NK-92 (cell line): ENCODE data around the gene FAM120B.

Experiments used
- DNase-seq: peaks from one replicate; lab custom pipeline; 2025; ENCODE audit not compliant: unreplicated experiment; lab: John Stamatoyannopoulos, UW

Gene FAM120B

DNA sequence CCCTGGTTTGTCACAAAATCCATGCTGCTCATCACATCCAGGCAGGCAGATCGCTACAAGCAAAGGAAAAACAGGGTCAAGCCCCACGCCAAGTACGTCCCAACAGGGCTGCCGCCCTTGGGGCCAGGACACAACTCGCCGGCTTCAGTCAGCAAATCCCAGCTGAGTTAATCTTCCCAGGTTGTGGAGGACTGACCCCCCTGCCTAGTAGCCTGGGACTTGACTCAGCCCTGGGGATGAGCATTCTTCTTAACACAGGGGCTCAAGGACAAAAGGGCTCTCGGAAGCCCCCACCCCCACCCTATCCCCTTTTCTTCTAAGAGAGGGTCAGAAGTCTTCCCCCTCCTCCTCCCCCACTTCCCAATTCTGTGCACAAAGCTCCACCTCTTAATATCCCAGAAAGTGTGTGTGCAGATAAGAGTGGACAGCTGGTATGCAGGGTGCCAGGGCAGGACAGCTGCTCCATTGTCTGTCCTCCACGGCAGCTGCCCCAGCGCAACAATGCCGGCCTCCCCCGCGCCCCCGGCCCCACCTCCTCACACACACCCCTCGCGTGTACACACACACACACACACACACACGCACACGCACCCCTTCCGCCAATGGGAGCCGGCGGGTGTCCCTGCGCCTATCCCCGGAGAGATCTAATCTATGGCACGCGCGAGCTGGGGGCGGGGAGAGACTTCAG, 20.2 kb upstream of the FAM120B start:
- no peak for DNase-seq

DNA sequence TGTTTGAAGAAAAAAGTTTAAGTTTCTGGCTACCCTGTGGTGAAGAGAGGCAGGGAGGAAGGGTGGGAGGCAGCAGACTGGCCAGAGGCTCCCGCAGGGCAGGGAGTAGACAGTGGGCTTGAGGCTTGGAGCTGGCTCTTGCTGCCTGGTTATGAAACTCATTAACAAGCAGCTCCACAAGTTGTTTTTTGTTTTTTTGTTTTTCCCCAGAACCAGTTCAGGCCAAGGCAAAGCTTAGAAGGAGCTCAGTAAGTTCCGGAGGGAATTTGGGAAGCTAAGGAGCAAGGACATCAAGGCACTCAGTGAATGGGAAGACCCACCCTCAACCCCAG, 19.7 kb upstream of the FAM120B start:
- no peak for DNase-seq

DNA sequence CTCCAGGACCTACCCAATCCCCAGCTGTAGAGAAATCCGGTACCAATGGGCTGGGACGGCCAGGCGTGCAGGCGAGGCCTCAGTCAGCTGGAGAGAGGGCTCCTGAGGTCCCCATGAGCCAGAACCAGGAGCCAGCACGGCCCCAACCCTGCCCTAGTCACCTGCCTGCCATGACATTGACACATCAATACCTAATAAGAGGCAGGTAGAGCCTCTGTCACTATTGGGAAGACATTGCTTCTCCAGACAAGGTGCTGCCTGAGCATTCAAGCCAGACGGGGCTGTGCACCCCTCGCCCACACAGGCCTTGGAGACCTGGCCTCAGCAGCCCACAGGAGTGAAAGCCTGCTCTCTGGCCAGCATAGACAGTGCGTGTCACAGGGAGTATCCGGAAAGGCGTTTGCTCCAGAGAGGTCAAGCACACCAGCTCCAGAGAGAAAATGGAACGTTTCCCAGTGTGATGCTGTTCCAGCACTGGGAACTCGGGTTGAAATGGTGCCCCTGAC, 19.1 kb upstream of the FAM120B start:
- DNase-seq, result no peak

DNA sequence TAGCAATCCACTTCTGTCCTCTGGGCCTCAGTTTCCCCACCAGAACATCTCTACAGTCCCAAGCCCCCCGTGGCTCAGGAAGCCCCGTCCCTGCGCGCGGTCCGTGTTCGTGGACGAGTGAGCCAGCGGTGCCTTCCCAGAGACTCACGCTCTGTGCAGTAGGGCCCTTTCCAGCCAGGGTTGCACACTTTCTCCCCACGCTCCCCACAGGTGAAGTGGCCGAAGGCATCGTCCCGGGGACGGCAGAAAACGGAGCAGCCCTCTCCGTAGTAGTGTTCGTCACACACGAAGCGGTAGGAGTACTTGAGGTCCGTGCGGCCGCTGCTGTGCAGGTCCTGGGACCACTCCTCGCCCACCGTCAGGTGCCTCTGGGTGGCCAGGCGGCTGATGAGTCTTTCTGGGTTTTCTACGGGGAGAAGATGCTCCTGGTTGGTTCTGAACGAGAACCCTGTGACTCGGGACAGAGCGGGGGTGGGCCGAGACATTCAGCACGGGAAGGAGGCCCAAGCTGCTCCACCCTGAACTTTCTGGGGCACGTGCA, 18.4 kb upstream of the FAM120B start:
- DNase-seq, result no peak

DNA sequence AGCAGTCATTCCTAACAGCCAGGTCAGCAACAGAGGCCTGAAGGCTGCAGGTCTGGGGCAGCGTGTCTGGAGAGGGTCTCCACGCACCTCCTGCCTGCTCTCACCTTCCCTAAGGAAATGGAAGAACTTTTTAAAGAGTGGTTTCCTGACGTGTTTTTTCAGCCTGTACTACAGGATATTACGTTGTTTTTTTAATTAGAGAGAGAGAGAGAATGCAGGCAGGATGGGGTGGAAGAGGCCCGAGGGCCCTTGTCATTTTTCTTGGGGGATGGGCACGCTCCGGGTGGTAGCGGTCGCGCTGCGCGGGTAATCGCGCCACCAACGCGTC, 17.7 kb upstream of the FAM120B start:
- DNase-seq, result no peak

DNA sequence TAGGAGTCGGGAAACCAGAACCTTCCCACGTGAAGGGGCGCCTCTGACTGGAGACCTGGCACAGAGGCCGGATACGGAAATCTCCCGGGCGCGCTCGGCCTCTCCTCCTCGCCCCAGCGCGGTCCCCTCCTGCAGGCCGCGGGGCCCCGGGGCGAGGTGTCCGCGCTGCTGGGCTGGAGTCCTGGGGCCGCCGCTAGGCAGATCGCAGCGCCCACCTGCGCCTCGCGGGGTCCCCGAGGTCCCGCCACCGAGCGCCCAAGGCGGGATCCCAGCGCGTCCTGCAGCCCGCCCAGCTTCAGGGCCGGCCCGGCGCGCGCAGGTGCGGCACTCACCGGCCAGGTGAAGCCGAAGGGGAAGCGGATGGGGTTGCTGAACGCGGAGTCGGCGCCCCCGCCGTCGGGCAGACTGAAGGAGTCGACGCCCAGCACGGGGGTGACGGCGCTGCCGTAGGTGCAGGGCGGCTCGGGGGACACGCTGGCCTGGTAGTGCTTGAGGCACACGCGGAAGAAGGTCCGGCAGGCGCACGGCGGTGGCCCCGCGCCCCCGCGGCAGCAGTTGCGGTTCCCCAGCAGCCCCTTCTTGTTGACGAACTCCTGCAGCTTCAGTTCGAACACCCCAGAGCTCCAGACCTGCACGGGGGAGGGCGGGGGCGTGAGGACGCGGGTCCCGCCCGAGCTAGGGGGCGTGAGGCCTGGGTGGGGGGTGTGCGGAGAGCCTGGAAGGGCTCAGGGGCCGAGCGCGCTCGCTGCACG, 17.2 kb upstream of the FAM120B start:
- no peak for DNase-seq

DNA sequence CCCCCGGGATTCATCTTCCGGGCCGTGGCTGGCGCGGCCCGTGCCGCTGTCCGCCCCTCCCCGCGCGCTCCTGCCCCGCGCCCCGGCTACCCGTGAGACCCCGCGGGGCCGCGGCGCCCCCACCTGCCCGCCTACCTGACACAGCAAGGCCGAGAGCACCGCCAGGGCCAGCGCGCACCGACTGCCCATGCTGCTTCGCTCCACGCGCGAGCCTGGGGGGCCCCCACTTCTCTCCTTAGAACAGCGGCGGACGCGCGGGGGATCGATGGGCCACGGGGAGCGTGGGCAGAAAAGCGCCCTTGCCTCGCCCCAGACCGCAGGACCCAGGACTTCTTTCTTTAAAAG, 16.6 kb upstream of the FAM120B start:
- DNase-seq, result no peak

DNA sequence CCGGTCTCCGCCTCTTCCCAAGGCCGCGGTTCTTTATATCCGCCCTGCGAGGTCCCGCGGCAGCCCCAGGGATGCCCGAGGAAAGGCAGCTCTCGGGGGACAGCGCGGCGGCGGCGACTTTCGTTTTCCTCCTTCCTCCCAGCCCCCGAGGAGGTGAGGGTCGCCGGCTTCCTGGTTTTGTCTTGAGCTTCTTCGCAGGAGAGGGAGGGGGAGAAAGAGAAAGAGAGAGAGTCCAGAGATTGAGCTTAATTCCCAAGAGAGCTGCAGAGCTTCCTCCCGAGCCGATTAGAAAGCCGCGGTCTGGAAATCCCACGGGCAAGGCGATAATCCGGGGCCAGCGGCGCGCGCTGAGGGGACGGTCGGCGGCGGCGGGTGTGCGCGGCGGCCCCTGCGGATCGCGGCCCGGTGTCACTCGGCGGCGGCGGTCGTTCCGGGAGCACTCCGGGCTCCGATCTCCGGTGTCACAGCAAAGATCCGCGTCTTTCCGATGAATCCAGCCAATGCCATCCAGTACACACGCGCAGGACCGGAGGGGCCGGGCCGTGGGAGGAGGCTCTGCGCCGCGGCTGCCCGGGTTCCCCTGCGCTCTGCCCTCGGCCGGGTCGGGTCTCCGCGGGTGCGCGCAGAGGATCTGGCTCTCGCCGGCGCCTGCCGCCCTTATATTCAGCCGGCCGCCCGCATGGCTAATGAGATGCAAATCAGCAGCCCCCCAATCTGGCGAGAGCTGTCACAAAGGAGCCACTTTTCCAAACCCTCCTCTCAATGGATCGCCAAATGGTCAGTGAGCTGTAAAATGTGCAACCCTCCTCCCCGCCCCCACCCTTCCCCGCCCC, 16.0 kb upstream of the FAM120B start, which contains the start of gene DLL1:
Gene DLL1 (minus strand): TSS at position 783 of the 833 bp plus-strand sequence. CDS start 939 bp downstream, outside the sequence.
- DNase-seq, result no peak

DNA sequence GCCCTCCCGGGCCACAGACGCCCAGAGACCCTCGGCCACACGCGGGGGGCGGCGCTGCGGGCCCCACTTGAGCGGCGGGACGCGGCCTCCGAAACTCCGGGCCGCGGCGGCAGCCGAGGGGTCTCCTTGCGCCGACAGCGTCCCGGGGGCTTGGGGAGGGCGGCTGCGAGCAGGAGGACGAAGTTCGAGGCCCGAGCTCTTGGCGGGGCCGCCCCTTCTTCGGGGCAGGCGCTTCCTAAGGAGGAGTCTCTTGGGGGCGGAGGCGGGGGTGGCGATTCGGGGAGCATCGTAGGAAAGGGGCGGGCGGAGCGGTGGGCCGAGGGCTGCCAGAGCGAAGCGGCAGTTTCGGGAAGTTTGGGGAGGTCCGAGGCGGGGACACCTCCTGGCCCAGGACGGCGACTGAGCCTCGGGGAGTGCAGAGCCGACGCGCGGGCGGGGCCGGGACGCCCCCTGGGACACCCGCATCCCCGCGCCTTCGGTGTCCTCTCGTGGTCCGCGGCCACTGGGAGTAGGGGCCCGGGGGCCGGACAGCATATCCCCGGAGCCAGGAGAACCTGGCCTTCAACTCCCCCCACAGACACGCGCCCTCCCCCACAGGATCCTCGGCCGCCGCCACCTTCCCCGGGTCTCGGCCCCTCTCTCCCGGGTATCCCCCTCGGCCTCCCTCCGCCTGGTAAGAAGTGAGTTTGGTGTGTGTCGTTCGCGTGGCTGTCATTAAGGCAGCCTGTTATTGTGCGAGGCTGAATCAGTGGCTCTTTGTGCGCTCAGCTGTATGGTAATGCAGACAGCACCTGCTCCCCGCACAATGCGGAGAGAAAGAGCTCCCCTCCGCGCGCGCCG, 15.1 kb upstream of the FAM120B start:
- no peak for DNase-seq

DNA sequence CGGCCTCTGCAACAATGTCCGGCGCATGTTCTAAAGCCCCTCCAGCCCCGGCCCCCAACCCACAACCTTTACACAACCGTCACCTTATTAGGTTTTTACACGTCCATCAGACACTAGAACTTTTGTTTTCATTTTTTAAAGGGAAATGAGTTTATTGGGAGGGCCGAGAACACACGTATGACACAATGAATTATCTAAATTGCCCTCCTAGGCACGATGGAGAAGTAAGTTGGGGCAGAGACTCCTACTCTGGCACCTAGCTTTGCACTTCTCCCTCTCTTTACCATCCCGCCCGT, 14.5 kb upstream of the FAM120B start:
- DNase-seq, result no peak

DNA sequence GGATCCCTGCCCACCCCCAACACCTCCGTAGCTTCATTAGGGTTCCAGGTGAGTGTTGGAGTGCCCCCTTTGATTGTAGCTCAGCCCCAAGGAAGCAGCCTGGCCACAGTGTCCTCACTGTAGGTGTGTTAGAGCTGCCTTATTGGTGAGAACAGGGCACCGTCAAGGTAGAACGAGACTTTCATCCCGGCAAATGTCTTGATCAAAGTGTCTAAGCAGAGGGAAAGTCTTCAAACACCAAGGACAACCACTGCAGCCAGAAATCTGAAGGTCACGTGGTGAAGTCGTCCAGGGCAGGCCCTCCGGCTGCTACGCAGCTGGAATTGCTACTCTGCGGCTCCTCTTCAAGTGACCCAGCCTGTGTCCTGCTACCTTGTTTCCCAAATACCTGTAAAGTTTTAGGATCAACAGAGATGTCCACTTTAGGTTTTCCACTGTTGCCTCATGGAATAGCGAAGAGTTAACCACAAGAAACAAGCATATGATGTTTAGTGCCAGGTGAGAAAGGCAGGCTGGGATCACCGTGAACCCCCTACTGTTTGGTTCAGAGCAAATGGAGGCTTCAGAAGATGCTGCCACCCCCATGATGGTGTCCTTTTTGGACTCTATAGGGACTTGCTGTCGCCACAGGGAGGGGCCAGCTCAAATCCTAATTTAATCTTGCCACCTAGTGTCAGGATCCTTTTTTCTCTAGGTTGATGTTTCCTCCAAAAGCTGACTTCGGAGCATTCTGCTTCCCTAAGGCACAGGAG, 14.0 kb upstream of the FAM120B start:
- no peak for DNase-seq

DNA sequence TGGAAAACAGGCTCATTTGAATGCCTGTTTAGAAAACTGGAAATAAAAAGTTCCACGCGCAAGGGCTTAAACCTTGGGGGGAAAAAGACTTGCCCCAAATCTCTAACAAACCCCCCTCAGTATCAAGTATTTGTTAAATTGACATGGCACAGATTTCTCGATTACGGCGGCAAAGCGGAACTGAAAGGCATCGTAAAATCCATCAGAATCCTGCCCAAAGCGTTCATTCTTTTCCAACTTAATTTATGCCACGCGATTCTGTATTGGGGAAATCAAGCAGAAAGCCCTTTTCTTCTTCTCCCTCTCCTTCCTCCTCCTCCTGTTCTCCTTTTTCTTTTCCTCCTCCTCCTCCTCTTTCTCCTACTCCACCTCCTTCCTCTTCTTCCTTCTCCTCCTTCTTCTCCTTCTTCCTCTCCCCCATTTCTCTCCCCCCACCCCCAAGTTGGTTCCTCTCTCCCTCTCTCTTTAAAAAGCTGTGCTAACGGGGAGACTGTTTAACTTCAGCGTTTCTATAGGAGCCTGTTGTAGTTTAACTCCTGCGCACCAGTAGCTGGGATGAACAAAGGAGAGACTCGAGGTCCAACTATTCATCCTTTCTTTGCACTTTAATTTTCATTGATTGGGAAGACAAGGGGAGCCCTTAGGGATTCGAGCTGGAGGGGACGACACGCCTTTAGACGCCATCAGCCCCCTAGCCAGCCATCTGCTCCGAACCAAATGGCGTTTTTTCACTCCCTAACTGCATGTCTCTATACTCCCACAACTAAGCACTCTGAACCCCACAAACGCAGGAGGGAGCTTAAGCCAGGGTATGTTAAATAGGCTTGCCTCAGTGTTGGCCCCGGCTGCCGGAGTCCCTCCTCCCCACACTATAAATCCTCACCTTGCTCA, 13.0 kb upstream of the FAM120B start:
- no peak for DNase-seq

DNA sequence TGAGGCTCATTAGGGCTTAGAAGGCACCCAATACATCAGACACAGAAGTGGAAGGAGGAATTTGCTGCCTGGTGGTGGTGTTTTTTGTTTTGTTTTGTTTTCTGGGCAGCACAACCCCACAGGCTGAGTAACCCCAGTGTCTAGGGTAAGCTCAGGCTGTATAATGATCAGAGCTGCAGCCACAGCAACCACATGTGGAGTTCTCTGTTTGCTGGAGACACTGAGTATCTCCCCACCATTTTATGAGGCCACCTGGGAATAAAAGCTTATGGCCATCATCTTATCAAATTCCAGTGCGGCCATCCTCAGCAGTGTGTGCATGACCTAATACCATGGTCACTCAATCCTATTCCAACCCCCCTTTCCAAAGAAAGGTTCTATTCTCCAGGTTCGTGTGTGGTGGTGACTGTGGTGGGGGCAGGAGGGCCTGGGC, 12.2 kb upstream of the FAM120B start:
- DNase-seq, result no peak

DNA sequence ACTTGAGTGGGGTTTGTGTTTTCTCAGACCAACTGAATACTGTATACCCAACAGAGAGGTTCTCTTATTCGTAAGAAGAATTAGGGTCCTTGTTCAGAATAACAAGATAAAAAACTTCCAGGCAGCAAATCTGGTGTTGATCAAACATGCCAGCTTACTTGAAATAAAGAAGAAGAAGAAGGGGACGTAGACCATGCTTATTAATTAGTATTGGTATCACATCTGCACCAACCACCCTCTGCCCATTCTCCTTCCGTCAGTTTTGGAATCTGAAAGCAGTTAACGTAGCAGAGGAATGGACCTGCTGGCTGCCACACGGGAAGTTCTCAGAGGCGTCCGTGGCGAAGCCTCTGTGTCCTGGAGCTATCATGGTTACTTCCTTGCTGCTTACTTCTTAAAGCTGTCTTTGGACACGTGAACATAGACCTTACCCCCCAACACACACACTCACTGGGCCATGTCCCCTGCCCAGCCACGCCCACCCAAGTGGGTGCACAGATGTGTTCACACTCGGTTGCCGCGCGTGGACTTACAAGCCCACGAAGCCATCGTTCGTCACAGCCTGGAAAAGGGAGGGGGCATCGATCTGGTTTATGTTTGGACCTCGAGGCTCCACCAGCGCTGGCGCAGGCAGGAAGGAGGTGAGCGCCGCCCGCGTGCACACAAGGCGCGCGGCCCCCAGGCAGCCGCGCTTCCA, 11.6 kb upstream of the FAM120B start:
- DNase-seq, result no peak

DNA sequence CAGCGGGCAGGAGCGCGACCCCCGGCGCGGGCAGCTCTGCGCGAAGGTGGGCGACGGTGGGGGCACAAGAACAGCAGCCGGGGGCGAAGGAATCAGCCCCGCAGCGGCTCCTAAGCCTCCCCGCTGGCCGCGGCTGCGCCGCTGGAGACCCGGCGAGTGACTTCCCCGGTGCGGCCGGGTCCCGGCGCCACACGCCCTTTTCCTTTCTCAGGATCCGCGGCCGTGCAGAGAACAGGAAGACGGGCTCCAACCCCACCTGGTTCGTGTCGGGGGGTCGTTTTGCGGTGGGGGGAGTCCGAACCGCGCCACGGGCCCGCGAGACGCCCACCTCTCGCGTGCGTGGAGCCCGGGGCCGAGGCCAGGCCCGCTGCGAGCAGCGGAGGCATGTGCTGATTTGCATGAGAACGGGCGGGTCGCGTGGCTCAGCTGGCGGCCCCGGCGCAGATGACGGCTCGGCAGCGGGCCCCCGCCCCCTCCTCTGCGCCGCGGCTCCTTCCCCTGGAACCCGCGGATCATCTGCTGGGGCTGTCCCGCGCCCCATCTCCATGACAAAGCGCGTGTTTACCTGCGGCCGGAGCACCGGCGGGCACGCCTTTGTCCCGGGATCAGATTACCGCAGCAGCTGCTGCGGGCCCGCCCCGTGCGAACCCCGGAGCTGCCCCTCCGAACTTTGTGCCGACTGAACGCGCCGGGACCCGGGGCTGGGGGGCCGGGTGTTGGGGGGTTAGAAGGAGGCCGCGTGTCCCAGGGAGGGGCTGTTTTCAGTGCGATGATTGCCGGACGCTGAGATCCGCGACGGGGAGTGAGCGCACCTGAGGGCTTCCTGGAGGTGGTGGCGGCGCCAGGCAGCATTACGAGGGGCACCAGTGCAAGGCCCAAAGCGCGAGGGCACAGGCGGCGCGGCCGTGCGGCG, 10.8 kb upstream of the FAM120B start:
- no peak for DNase-seq

DNA sequence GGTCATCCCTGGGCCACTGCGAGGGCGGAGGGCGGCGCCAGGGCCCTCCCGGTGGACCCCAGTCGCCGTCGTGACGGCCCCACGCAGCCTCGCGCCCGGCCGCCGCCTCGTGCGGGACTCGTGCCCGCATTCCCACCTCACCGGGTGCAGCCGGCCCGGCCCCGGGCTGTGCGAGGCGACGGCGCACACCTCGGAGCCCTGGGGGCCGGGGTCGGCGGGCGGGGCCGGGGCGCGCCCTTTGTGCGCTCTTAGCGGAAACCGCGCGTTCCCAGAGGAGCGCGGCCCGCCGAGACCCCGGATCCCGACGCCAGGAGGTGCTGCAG, 10.2 kb upstream of the FAM120B start:
- no peak for DNase-seq

DNA sequence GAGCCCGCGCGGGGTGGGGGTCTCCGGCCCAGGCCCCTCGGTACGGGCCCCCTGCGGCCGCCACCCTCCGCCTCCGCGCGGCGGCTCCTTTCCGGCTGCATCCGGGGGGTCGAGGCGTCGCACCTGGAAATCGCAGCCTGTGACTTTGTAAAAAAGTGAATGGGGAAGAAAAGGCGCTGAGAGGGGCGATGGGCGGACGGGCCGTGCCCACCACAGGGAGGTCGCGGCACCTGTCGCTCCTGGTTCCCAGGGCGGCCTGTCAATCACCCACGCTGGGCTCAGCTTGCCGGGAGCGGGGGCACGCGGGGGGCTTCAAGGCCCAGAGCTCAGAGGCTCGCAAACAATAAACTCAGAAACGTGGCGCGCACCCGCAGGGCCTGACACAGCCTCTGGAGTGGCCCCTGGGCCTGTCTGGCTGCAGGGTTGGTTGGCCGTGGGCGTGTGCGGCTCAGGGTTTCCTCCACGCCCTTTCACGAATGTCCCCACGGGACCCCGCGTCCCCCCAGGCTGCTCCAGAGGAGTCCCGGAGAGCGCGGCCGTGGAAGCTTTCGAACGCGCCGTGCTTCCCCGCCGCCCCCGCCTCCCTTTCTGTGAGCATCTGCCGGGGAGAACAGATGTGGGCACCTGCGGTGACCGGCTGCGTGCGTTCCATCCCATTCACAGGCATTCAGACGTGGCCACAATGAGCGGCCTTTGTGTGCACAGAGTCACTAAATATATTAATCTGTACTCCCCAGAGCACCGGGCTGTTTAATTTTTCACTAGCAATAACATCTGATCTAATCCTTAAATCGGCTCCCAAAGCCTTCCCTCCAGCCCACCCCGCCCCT, 9.6 kb upstream of the FAM120B start:
- DNase-seq, result no peak
